HG03442 (cell line): ENCODE results near the gene PSMG3.

Source experiments
- ATAC-seq: cut with Tn5 transposase; IDR thresholded peaks from one replicate; pipeline ENCODE4 v1.9.1; 2021; ENCODE audit warnings: mild to moderate bottlenecking, moderate library complexity; ENCODE audit not compliant: unreplicated experiment

Gene PSMG3

GRCh38 chr7:1559626-1560590 lies 9.9 kb downstream of the PSMG3 start:
- ATAC-seq, result no peak

GRCh38 chr7:1558841-1559625 lies 10.8 kb downstream of the PSMG3 start:
- no peak for ATAC-seq

- no peak for ATAC-seq
These were observed 11.5 kb downstream of the PSMG3 start for GRCh38 chr7:1558181-1558811.

- no peak for ATAC-seq
These were observed 12.1 kb downstream of the PSMG3 start for GRCh38 chr7:1557771-1558170.

- no peak for ATAC-seq
These were observed 12.8 kb downstream of the PSMG3 start for GRCh38 chr7:1557006-1557405.

- no peak for ATAC-seq
These were observed 13.9 kb downstream of the PSMG3 start, which contains the start of gene TMEM184A for GRCh38 chr7:1555813-1556543. TMEM184A (minus strand) TSS chr7:1556205; CDS start chr7:1555484, 721 bp downstream.

- ATAC-seq, result no peak
These were observed 14.6 kb downstream of the PSMG3 start for GRCh38 chr7:1555046-1555812.

- no peak for ATAC-seq
These were observed 15.3 kb downstream of the PSMG3 start for GRCh38 chr7:1554333-1555045.

GRCh38 chr7:1553512-1554210 lies 16.2 kb downstream of the PSMG3 start:
- ATAC-seq, result no peak

GRCh38 chr7:1552200-1552599 lies 17.6 kb downstream of the PSMG3 start:
- no peak for ATAC-seq

- ATAC-seq, result no peak
These were observed 19.0 kb downstream of the PSMG3 start for GRCh38 chr7:1550846-1551155.

GRCh38 chr7:1550005-1550845 lies 19.6 kb downstream of the PSMG3 start:
- ATAC-seq, result no peak

GRCh38 chr7:1549357-1550004 lies 20.4 kb downstream of the PSMG3 start:
- no peak for ATAC-seq

GRCh38 chr7:1548944-1549343 lies 20.9 kb downstream of the PSMG3 start:
- no peak for ATAC-seq

GRCh38 chr7:1548438-1548831 lies 21.4 kb downstream of the PSMG3 start:
- no peak for ATAC-seq

GRCh38 chr7:1547777-1548437 lies 21.9 kb downstream of the PSMG3 start:
- no peak for ATAC-seq
